NCI-H1048 (cell line): ENCODE data around the gene BIRC3.
"Not testable (repeated sequence)": the region's sequence is repeated elsewhere in the genome, so short reads cannot be mapped to it uniquely, and the experiment has no call there.

ENCODE experiments used
- DNase-seq: peaks from one replicate; lab custom pipeline; 2025; lab: John Stamatoyannopoulos, UW

Gene BIRC3

DNA sequence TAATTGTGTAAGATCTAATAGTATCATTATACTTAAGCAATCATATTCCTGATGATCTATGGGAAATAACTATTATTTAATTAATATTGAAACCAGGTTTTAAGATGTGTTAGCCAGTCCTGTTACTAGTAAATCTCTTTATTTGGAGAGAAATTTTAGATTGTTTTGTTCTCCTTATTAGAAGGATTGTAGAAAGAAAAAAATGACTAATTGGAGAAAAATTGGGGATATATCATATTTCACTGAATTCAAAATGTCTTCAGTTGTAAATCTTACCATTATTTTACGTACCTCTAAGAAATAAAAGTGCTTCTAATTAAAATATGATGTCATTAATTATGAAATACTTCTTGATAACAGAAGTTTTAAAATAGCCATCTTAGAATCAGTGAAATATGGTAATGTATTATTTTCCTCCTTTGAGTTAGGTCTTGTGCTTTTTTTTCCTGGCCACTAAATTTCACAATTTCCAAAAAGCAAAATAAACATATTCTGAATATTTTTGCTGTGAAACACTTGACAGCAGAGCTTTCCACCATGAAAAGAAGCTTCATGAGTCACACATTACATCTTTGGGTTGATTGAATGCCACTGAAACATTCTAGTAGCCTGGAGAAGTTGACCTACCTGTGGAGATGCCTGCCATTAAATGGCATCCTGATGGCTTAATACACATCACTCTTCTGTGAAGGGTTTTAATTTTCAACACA lies 6.4 kb downstream of the BIRC3 start:
- DNase-seq = no peak

DNA sequence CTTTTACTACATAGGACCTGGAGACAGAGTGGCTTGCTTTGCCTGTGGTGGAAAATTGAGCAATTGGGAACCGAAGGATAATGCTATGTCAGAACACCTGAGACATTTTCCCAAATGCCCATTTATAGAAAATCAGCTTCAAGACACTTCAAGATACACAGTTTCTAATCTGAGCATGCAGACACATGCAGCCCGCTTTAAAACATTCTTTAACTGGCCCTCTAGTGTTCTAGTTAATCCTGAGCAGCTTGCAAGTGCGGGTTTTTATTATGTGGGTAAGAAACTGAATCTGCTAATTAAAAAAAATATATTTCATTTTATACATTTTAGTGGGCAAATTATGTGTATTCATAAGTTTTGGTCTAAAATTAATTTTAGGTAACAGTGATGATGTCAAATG lies 7.8 kb downstream of the BIRC3 start:
- no peak for DNase-seq

DNA sequence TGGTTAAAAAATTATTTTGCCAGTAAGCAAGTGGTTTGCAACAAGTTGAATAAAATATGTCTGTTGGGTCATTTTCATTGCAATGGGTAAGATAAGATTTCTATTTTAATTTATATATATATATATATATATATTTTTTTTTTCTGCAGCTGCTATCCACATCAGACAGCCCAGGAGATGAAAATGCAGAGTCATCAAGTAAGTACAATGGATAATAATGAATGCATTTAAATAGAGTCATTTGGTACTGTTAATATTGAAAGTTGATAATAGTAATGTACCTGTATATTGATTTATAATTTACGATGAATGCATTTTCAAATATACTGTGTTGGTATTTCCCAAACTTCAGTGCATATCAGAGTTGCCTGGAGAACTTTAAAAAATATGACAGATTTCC lies 11.5 kb downstream of the BIRC3 start:
- no peak for DNase-seq

GRCh38 chr11:102330231-102330630 lies 12.9 kb downstream of the BIRC3 start:
- no peak for DNase-seq

GRCh38 chr11:102331341-102331740 lies 14.1 kb downstream of the BIRC3 start:
- DNase-seq = no peak

GRCh38 chr11:102332611-102332994 lies 15.3 kb downstream of the BIRC3 start:
- DNase-seq = no peak

DNA sequence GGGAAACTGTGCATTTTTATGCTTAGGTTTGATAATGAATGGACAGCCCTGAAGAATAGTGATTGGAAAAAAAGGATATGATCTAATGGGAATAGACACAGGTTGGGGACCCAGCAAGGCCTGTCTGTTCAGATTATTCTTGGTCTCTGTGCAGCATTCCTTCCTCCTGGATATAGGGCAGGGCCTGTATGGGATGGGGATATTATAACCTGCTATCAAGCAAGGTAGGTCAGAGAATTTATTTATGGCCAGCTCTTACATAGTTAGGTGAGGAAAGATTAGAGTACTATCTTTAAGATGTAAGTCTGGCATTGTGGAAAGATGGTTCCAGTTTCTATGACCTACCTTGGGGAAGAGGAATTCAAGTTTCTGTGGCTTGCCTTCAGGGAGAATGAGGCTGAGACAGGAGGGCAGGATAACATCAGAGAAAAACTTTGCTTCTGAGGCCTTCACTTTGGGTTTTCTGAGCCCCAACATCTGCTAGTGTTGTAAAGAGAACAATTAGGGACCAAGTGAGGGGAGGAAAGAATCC lies 21.3 kb downstream of the BIRC3 start:
- no peak for DNase-seq

DNA sequence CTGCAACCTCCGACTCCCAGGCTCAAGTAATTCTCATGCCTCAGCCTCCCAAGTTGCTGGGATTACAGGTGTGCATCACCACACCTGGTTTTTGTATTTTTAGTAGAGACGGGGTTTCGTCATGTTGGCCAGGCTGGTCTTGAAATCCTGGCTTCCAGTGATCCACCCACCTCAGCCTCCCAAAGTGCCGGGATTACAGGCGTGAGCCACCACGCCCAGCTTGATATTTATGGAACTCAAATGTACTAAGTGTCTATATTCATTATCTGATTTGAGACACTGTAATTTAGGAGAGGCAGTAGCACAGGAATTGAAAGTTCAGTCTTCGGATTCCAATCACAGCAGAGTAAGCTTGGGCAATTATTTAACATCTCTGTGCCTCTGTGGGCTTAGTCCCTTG lies 24.0 kb downstream of the BIRC3 start:
- not testable (repeated sequence) for DNase-seq

- DNase-seq = peak; percentile 37
These were observed 24.6 kb downstream of the BIRC3 start for GRCh38 chr11:102341844-102342318.

DNA sequence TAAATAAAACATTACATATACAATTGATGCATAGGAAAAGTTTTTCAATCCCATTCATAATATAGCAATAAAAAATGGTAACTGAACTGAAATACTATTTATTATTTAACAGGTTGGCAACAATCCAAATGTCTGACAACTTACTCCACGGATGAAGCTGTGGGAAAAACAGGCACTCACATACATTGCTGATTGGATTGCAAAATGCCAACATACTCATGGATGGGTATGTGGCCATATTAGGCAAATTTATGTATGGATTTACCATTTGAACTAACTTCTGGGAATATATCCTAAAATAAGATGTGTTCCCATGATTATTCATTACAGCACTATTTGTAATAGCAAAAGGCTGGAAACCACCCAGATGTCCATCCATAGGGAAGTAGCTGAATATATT lies 26.5 kb downstream of the BIRC3 start:
- no peak for DNase-seq

- DNase-seq = no peak
These were observed 28.6 kb downstream of the BIRC3 start for GRCh38 chr11:102345904-102346303.

DNA sequence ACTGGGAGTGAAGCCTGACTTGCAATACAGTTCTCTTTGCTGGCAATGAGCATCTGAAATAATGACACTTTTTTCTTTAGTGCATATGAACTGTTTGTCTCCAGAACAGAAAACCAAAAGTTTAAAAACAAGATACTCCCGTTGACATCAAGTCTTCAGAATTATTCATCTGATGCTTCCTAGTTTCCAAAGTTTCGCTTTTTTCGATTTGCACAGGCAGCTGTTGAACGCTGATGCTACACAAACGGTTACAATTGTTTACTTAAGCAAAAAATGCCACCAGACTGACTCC lies 29.1 kb downstream of the BIRC3 start:
- DNase-seq = no peak

DNA sequence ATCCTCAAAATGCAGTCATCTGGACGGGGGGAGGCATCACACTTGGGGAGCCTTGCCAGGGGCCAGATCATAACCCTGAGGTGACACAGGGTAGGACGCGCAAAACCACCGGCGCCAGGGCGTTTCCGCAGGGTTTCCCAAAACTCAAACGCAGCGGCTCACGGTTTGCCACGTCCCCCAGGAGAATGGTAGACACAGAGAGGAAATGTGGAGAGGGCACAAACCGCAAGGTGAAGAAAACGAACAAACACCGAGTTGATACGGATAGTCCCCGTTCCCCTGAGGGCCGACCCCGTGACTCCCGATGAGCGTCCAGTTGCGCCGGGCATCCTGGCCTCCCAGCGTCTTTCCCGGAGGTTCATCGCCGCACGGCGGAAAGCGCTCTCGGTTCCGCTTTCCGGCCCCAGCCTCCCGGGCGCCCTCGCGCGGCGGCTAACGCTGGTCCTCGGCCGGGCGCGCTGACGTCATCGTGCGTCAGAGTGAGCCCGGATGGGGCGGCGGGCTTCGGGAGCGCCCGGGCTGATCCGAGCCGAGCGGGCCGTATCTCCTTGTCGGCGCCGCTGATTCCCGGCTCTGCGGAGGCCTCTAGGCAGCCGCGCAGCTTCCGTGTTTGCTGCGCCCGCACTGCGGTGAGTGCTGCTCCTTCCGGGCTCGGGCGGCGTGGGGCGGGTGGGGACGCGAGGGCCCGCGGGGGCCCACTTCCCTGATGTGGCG lies 29.6 kb downstream of the BIRC3 start, which contains the start of gene BIRC2:
Gene BIRC2 (plus strand): TSS at position 467 of the 714 bp plus-strand sequence. CDS start 2,641 bp downstream, outside the sequence.
- DNase-seq = peak; percentile 90

GRCh38 chr11:102347462-102348370 lies 30.4 kb downstream of the BIRC3 start:
- DNase-seq = no peak

DNA sequence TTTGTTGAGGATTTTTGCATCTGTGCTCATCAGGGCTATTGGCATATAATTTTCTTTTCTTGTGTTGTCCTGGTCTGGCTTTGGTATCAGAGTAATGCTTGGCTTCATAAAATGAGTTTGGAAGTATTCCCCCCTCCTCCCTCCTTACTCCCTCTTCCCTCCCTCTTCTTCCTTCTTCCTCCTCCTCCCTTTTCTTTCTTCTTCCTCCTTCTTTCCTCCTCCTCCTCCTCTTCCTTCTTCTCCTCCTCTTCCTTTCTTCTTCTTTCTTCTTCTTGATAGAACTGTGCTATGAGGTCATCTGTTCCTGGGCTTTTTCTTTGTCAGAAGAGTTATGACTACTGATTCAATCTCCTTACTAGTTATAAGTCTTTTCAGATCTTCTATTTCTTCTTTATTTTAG lies 39.8 kb downstream of the BIRC3 start:
- DNase-seq = no peak

- no peak for DNase-seq
These were observed 42.1 kb downstream of the BIRC3 start for GRCh38 chr11:102359372-102359771.

DNA sequence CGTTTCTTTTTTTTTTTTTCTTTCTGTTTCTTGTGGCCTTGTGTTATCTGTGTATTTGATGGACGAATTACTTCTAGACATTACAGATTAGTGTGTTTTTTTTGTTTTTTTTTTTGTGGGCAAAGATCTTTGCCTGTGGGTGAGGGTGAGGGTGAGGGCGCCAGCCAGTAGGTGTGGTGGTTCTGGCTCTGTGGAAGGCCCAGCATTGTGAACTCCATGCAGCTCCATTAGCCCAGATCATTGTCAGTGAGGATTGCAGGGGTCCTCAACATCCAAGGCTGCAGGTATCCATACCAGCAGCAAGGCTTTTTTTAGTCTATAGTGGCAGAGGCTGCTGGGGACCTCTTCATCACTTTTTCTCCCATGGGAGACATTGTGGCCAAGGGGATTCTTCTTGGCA lies 43.4 kb downstream of the BIRC3 start:
- no peak for DNase-seq

GRCh38 chr11:102361086-102362031 lies 44.1 kb downstream of the BIRC3 start:
- DNase-seq = no peak

DNA sequence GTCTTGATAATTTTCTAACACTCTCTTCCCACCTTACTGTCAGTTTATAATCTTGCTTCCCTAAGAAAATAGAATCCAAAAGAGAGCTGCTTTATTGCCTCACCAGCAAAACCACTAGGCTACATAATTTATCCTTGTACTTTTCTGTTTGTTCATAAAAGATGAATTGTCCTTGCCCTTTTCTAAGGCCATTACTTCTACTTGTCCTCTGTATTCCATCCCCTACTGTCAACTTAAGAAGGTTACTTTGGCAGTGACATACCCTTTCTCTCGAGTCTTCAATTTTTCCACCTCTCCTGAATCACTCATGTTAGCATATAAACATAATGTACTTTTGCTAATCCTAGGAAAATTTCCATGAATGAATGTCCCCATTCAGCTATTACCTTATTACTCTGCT lies 47.7 kb downstream of the BIRC3 start:
- no peak for DNase-seq

DNA sequence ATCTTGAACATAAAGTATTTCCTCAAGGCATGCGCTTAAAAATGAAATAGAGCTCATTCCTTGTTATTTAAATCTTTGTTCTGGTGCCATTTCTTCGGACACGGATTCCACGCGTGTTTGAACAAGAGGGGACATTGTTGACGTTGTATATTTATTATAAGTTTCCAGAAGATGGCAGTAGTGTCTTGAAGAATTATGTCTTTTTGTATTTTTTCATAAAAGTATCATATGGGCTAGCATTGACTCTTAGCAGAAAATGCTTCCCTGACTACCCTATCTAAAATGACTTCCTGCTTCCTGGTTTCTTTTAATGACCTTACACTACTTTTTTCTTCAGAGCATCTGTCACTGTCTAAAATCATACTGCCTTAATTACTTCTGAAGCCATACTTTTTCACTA lies 50.1 kb downstream of the BIRC3 start:
- DNase-seq = no peak

- DNase-seq = no peak
These were observed 51.2 kb downstream of the BIRC3 start for GRCh38 chr11:102368472-102368871.
